ENCODE data around the gene KRTAP10-6.
"Not testable (repeated sequence)": the region's sequence is repeated elsewhere in the genome, so short reads cannot be mapped to it uniquely, and the experiment has no call there.

KRTAP10-6 gene

DNA sequence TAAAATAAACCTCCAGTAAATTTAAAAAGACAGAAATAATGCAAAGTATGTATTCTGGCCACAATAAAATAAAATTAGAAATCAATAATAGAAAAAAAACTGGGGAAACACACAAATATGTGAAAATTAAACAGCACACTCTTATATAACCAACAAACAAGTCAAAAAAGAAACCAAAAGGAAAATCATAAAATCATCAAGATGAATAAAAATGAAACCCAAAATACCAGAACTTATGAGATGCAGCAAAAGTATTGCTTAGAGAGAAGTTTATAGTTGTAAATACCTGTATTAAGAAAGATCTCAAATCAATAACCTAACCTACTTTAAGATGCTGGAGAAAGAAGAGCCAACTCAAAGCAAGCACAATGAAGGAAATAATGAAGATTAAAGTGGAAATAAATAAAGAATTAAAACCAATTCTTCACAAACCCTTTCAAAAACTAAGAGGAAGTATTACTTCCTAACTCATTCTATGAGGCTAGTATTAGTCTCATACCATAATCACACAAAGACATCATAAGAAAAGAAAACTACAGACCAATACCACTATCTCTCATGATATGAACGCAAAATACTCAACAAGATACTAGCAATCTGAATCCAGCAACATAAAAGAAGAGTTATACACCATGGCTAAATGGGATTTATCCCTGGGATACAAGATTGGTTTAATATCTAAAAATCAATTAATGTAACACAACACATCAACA lies 27.3 kb downstream of the KRTAP10-6 start:
- TF ChIP-seq, protein P1, sequence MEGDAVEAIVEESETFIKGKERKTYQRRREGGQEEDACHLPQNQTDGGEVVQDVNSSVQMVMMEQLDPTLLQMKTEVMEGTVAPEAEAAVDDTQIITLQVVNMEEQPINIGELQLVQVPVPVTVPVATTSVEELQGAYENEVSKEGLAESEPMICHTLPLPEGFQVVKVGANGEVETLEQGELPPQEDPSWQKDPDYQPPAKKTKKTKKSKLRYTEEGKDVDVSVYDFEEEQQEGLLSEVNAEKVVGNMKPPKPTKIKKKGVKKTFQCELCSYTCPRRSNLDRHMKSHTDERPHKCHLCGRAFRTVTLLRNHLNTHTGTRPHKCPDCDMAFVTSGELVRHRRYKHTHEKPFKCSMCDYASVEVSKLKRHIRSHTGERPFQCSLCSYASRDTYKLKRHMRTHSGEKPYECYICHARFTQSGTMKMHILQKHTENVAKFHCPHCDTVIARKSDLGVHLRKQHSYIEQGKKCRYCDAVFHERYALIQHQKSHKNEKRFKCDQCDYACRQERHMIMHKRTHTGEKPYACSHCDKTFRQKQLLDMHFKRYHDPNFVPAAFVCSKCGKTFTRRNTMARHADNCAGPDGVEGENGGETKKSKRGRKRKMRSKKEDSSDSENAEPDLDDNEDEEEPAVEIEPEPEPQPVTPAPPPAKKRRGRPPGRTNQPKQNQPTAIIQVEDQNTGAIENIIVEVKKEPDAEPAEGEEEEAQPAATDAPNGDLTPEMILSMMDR (IDR thresholded peaks at IDR 0.05): no peak
- Histone ChIP-seq H3K36me3 (no peaks in the 10 kb centered on the region), H3K27me3 (peaks cover 7% of the 10 kb centered on the region), H3K4me3 (ENCODE audit: low read depth in 1 of 2, low read length in 1 of 2) (no peak overlapping the region), H3K9me3 (no peaks in the 10 kb centered on the region), H3K27ac (no peak overlapping the region), H3K4me1 (ENCODE audit: control insufficient read depth in 1 of 2, insufficient read depth in 1 of 2, low read depth in 1 of 2, low read length in 1 of 2) (peaks cover 0 to 5% of the 10 kb centered on the region in 2 experiments)

DNA sequence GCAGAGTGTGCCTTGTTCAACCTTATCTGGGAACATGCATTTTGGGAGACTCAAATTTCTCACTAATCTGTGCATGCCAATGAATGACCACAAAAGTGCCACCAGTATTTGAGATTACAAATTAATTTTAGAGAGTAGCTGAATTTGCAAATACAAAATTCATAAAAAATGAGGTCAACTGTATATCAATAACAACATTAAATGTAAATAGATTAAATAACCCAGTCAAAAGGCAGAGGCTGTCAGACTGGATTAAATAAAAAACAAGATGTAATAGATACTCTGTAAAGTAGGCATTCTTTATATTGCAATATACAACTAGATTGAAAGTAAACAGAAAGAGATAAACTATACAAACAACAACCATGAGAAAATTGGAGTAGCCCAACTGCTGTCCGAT lies 28.2 kb downstream of the KRTAP10-6 start:
- Histone ChIP-seq H3K27ac (no peak overlapping the region), H3K27me3 (peaks cover 12% of the 10 kb centered on the region), H3K4me3 (ENCODE audit: low read depth in 1 of 2, low read length in 1 of 2) (no peak overlapping the region), H3K36me3 (no peaks in the 10 kb centered on the region), H3K9me3 (no peaks in the 10 kb centered on the region), H3K4me1 (ENCODE audit: control insufficient read depth in 1 of 2, insufficient read depth in 1 of 2, low read depth in 1 of 2, low read length in 1 of 2) (peaks cover 0 to 5% of the 10 kb centered on the region in 2 experiments)
- TF ChIP-seq, protein P1 (IDR thresholded peaks at IDR 0.05): no peak

DNA sequence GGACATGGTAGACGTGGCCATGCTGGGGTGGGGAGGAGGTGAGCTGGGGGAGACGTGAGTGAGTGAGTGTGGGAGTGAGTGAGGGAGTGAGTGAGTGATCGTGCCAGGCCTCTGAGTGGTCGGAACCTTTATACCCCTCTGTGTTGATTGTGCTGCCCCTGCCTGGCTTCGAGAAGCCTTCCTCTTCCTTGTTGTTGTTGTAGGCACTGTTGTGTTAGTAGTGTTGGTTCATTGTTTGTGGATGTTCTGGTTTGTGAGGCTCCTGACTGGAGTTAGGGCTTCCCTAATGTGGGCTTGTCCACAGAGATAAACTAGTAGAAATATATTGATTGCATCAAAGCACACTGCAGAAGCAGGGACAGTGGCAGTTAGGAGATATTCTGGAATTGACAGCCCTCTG lies 33.6 kb downstream of the KRTAP10-6 start, which contains the start of gene KRTAP10-3:
Gene KRTAP10-3, minus strand, starts transcription at position 101 of the 400 bp plus-strand sequence. Its CDS starts 80 bp downstream, at position 21.
- Histone ChIP-seq H3K4me1 (ENCODE audit: control insufficient read depth in 1 of 2, insufficient read depth in 1 of 2, low read depth in 1 of 2, low read length in 1 of 2) (no peaks in the 10 kb centered on the region), H3K27ac (no peak within 1 kb of the TSS), H3K36me3 (no peaks in the 10 kb centered on the region), H3K27me3 (peaks cover 40% of the 10 kb centered on the region), H3K4me3 (ENCODE audit: low read depth in 1 of 2, low read length in 1 of 2) (no peak within 1 kb of the TSS), H3K9me3 (no peaks in the 10 kb centered on the region)
- TF ChIP-seq, protein P1 (IDR thresholded peaks at IDR 0.05): no peak

DNA sequence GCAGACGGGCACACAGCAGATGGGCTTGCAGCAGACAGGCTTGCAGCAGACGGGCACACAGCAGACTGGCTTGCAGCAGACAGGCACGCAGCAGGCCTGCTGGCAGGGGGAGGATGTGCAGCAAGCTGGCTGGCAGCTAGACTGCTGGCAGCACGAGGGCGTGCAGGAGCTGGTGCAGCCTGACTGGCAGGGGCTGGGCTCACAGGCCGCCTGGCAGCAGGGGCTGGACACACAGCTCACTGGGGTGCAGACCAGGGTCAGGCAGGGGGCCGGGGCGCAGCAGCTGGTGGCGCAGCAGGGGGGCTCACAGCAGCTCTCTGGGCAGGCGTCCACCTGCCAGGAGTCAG lies 34.0 kb downstream of the KRTAP10-6 start:
- not testable (repeated sequence) for H3K4me1 ChIP-seq (ENCODE audit: control insufficient read depth in 1 of 2, insufficient read depth in 1 of 2, low read depth in 1 of 2, low read length in 1 of 2); H3K36me3 ChIP-seq; H3K27ac ChIP-seq; H3K4me3 ChIP-seq (ENCODE audit: low read depth in 1 of 2, low read length in 1 of 2); H3K9me3 ChIP-seq
- peaks cover 41% of the 10 kb centered on the region for H3K27me3 ChIP-seq

DNA sequence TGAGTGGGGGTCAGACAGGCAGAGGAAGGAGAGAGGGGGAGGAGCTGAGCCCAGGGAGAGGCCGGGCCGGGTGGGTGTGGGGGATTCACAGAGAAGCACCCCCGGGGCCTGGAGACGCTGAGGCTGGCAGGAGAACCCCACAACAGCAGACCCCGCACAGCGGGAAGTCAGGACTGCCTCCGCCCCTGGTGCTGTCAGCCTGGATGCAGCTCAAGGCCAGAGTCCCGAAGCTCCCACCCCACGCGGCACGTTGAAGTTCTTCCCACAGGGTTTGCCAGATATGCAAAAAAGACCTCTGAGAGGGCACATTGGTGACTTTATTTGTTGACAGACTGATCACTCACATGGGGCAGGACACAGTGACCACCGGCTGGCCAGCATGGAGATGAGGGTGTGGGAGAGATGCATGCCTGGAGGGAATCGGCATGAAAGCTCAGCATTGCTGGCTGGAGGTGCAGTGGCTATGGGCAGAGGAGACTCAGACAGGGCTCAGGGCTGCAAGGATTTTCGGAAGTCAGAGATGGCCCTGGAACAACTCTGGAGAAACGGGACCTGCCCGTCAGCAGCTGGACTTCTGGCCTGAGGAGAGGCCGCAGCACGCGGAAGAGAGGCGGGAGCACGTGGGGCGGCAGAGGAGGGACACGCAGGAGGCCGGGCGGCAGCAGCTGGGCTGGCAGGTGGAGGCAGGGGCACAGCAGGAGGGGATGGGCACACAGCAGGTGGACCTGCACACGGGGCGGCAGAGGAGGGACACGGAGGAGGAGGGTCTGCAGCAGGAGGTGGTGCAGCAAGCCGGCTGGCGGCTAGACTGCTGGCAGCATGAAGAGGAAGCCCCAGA lies 34.6 kb downstream of the KRTAP10-6 start:
- Histone ChIP-seq H3K9me3 (no peaks in the 10 kb centered on the region), H3K4me1 (ENCODE audit: control insufficient read depth in 1 of 2, insufficient read depth in 1 of 2, low read depth in 1 of 2, low read length in 1 of 2) (no peaks in the 10 kb centered on the region), H3K27me3 (peaks cover 41% of the 10 kb centered on the region), H3K4me3 (ENCODE audit: low read depth in 1 of 2, low read length in 1 of 2) (no peak overlapping the region), H3K27ac (no peak overlapping the region), H3K36me3 (no peaks in the 10 kb centered on the region)
- TF ChIP-seq, protein P1 (IDR thresholded peaks at IDR 0.05): no peak

DNA sequence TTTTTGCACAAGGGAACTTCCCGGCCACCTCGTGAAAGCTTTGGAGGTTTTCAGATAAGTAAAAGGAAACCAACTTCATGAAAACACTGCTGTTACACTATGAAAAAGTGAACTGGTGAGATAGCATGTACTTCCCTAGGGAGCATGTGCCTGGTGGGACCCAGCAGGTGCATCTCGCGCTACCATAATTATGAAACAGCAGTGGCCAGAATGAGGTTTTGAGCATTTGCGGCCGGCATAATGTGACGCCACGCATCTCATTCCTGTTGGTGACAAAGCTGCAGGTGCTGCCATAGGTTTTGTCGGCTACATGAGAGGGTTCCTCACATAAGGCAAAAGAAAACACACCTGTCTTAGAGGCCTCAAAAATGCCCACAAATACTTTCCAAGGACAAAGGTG lies 35.4 kb downstream of the KRTAP10-6 start:
- Histone ChIP-seq H3K36me3 (no peaks in the 10 kb centered on the region), H3K4me3 (ENCODE audit: low read depth in 1 of 2, low read length in 1 of 2) (no peak overlapping the region), H3K27ac (no peak overlapping the region), H3K27me3 (peaks cover 41% of the 10 kb centered on the region), H3K4me1 (ENCODE audit: control insufficient read depth in 1 of 2, insufficient read depth in 1 of 2, low read depth in 1 of 2, low read length in 1 of 2) (no peaks in the 10 kb centered on the region), H3K9me3 (no peaks in the 10 kb centered on the region)
- TF ChIP-seq, protein P1 (IDR thresholded peaks at IDR 0.05): no peak

All from neutrophil (primary cell).